ENCODE results near the gene HDGFL3.

DNA sequence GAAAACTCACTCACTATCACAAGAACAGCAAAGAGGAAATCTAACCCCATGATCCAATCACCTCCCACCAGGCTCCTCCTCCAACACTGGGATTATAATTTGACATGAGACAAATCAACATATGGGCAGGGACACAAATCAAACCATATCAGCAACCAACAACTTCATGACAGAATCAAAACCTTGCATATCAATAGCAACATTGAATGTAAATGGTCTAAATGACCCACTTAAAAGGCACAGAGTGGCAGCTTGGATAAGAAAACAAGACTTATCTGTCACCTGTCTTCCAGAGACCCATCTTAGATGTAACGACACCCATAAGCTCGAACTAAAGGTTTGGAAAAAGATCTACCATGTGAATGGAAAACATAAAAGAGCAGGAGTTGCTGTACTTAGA, 40.8 kb downstream of the HDGFL3 start:
- TF ChIP-seq, protein P1, sequence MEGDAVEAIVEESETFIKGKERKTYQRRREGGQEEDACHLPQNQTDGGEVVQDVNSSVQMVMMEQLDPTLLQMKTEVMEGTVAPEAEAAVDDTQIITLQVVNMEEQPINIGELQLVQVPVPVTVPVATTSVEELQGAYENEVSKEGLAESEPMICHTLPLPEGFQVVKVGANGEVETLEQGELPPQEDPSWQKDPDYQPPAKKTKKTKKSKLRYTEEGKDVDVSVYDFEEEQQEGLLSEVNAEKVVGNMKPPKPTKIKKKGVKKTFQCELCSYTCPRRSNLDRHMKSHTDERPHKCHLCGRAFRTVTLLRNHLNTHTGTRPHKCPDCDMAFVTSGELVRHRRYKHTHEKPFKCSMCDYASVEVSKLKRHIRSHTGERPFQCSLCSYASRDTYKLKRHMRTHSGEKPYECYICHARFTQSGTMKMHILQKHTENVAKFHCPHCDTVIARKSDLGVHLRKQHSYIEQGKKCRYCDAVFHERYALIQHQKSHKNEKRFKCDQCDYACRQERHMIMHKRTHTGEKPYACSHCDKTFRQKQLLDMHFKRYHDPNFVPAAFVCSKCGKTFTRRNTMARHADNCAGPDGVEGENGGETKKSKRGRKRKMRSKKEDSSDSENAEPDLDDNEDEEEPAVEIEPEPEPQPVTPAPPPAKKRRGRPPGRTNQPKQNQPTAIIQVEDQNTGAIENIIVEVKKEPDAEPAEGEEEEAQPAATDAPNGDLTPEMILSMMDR (IDR thresholded peaks at IDR 0.05), result no peak
- TF ChIP-seq POLR2AphosphoS5 (IDR thresholded peaks at IDR 0.05) (no peak), EP300 (IDR thresholded peaks at IDR 0.05) (no peak), POLR2A (IDR thresholded peaks at IDR 0.05) (no peak)
